T-helper 22 cell (primary cell): ENCODE measurements around the gene SMAP1.

ENCODE experiments used
- DNase-seq: peaks from one replicate; pipeline ENCODE4 v3.0.0-alpha.2; 2020; ENCODE audit warnings: low read depth

Gene SMAP1

GRCh38 chr6:70894001-70894400 lies 226.3 kb downstream of the SMAP1 start:
- DNase-seq, result no peak

GRCh38 chr6:70900047-70900446 lies 232.4 kb downstream of the SMAP1 start:
- no peak for DNase-seq

- no peak for DNase-seq
Measured at GRCh38 chr6:70901324-70901723, 233.6 kb downstream of the SMAP1 start.

- no peak for DNase-seq
Measured at GRCh38 chr6:70903665-70904452, 236.2 kb downstream of the SMAP1 start.

GRCh38 chr6:70905742-70906141 lies 238.1 kb downstream of the SMAP1 start:
- DNase-seq, result no peak
